ENCODE results near the gene F2RL3. TPM values are rescaled to one million over a fixed set of nuclear protein-coding genes. Genes with fewer than 3 reads are reported as not detected.

F2RL3 gene
- polyA plus RNA-seq, 1 donor (not counting 4 experiments of a cell fraction or from before 2014, with no cell fraction given): not detected

DNA sequence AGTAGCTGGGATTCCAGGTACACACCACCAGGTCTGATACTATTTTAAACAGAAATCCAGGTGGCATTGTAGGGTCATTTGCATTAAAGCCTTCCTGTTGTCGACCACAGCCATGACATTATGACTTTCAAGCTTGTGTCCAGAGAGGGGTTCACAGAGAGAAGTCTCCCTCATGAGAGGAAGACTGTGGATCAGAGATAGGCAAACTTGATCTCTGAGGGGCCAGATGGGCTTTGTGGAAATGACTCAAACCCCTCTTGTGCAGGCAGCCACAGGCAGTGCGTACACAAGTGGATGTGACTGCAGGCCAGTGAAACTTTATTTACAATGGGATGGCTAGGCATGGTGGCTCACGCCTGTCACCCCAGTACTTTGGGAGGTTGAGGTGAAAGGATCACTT lies 27.8 kb upstream of the F2RL3 start:
- H3K27me3 ChIP-seq (ENCODE audit: control insufficient read depth, extremely low read depth, insufficient read depth, low read length): no peaks in the 10 kb centered on the region
- no peak overlapping the region for H3K4me3 ChIP-seq (ENCODE audit: control insufficient read depth in 2 of 3, extremely low read depth in 1 of 3, insufficient read depth in 2 of 3, low read depth in 1 of 3, low read length in 3 of 3)
- H4K20me1 ChIP-seq (ENCODE audit: control insufficient read depth, extremely low read depth, insufficient read depth, low read length): no peaks in the 10 kb centered on the region
- no peaks in the 10 kb centered on the region for H3K4me1 ChIP-seq (ENCODE audit: control insufficient read depth, extremely low read depth, insufficient read depth, low read length)
- H3K9me1 ChIP-seq (ENCODE audit: control insufficient read depth, extremely low read depth, insufficient read depth, low read length): no peaks in the 10 kb centered on the region
- H3K79me2 ChIP-seq (ENCODE audit: control insufficient read depth, insufficient read depth, low read length): no peaks in the 10 kb centered on the region
- TF ChIP-seq, protein P1, sequence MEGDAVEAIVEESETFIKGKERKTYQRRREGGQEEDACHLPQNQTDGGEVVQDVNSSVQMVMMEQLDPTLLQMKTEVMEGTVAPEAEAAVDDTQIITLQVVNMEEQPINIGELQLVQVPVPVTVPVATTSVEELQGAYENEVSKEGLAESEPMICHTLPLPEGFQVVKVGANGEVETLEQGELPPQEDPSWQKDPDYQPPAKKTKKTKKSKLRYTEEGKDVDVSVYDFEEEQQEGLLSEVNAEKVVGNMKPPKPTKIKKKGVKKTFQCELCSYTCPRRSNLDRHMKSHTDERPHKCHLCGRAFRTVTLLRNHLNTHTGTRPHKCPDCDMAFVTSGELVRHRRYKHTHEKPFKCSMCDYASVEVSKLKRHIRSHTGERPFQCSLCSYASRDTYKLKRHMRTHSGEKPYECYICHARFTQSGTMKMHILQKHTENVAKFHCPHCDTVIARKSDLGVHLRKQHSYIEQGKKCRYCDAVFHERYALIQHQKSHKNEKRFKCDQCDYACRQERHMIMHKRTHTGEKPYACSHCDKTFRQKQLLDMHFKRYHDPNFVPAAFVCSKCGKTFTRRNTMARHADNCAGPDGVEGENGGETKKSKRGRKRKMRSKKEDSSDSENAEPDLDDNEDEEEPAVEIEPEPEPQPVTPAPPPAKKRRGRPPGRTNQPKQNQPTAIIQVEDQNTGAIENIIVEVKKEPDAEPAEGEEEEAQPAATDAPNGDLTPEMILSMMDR (optimal IDR thresholded peaks at IDR 0.05 in 1 of 3, IDR thresholded peaks at IDR 0.05 in 1 of 3, conservative IDR thresholded peaks at IDR 0.05 in 1 of 3; ENCODE audit: extremely low read depth in 1 of 3, insufficient read depth in 2 of 3, low read length in 3 of 3): no peak
- TF ChIP-seq EZH2 (IDR thresholded peaks at IDR 0.05; ENCODE audit: low read length): no peak
- FAIRE-seq: no peak
- dilution Hi-C loops (cut with MboI; ENCODE audit: extremely low pct_ligation_motif_present, low sequenced_read_pairs): no loop called here
- no peak overlapping the region for H3K9ac ChIP-seq (ENCODE audit: control insufficient read depth, extremely low read depth, insufficient read depth, low read length)
- H3K27ac ChIP-seq (ENCODE audit: control insufficient read depth, insufficient read depth, low read length): no peak overlapping the region
- H3K4me2 ChIP-seq (ENCODE audit: control insufficient read depth, extremely low read depth, insufficient read depth, low read depth, low read length): no peak overlapping the region
- H3K9me3 ChIP-seq (ENCODE audit: control insufficient read depth, low read depth, low read length): no peaks in the 10 kb centered on the region
- no peak for DNase-seq (ENCODE audit: low read depth, low spot score)
- H3K36me3 ChIP-seq (ENCODE audit: control insufficient read depth in 2 of 2, extremely low read depth in 1 of 2, insufficient read depth in 2 of 2, low read length in 2 of 2): peaks cover 7 to 9% of the 10 kb centered on the region in 2 experiments
- H2AFZ ChIP-seq (ENCODE audit: control insufficient read depth, low read length): no peak overlapping the region

GRCh38 chr19:16861834-16862233 lies 27.0 kb upstream of the F2RL3 start:
- DNase-seq (ENCODE audit: low read depth, low spot score) (no peak), FAIRE-seq (no peak)
- no peaks in the 10 kb centered on the region for H4K20me1 ChIP-seq (ENCODE audit: control insufficient read depth, extremely low read depth, insufficient read depth, low read length)
- H3K27ac ChIP-seq (ENCODE audit: control insufficient read depth, insufficient read depth, low read length): no peak overlapping the region
- no peaks in the 10 kb centered on the region for H3K9me3 ChIP-seq (ENCODE audit: control insufficient read depth, low read depth, low read length)
- no peak for TF ChIP-seq EZH2 (IDR thresholded peaks at IDR 0.05; ENCODE audit: low read length)
- TF ChIP-seq, protein P1 (optimal IDR thresholded peaks at IDR 0.05 in 1 of 3, IDR thresholded peaks at IDR 0.05 in 1 of 3, conservative IDR thresholded peaks at IDR 0.05 in 1 of 3; ENCODE audit: extremely low read depth in 1 of 3, insufficient read depth in 2 of 3, low read length in 3 of 3): no peak
- H3K4me3 ChIP-seq (ENCODE audit: control insufficient read depth in 2 of 3, extremely low read depth in 1 of 3, insufficient read depth in 2 of 3, low read depth in 1 of 3, low read length in 3 of 3): no peak overlapping the region
- H3K9ac ChIP-seq (ENCODE audit: control insufficient read depth, extremely low read depth, insufficient read depth, low read length): no peak overlapping the region
- no peaks in the 10 kb centered on the region for H3K4me1 ChIP-seq (ENCODE audit: control insufficient read depth, extremely low read depth, insufficient read depth, low read length)
- H3K9me1 ChIP-seq (ENCODE audit: control insufficient read depth, extremely low read depth, insufficient read depth, low read length): no peaks in the 10 kb centered on the region
- H2AFZ ChIP-seq (ENCODE audit: control insufficient read depth, low read length): no peak overlapping the region
- no peaks in the 10 kb centered on the region for H3K79me2 ChIP-seq (ENCODE audit: control insufficient read depth, insufficient read depth, low read length)
- no peaks in the 10 kb centered on the region for H3K27me3 ChIP-seq (ENCODE audit: control insufficient read depth, extremely low read depth, insufficient read depth, low read length)
- no peak overlapping the region for H3K4me2 ChIP-seq (ENCODE audit: control insufficient read depth, extremely low read depth, insufficient read depth, low read depth, low read length)
- dilution Hi-C loops (cut with MboI; ENCODE audit: extremely low pct_ligation_motif_present, low sequenced_read_pairs): no loop called here
- peaks cover 7 to 13% of the 10 kb centered on the region in 2 experiments for H3K36me3 ChIP-seq (ENCODE audit: control insufficient read depth in 2 of 2, extremely low read depth in 1 of 2, insufficient read depth in 2 of 2, low read length in 2 of 2)

All from keratinocyte (primary cell).